NB4 (cell line): ENCODE measurements around the gene FMO5.

ENCODE experiments used
- POLR2A ChIP-seq: IDR thresholded peaks from 2 replicates; pipeline ENCODE4 v1.6.1; 2011; ENCODE audit warnings: mild to moderate bottlenecking; ENCODE audit not compliant: insufficient read length; ENCODE audit errors: extremely low read depth
- TF ChIP-seq, protein P1 (sequence below): IDR thresholded peaks from one replicate; pipeline ENCODE4 v1.5.1; 2012; ENCODE audit warnings: low read depth, low read length
- TF ChIP-seq, protein P2 (sequence below): IDR thresholded peaks from 2 replicates; pipeline ENCODE4 v1.6.1; 2011; ENCODE audit warnings: low read depth, low read length

DNA sequence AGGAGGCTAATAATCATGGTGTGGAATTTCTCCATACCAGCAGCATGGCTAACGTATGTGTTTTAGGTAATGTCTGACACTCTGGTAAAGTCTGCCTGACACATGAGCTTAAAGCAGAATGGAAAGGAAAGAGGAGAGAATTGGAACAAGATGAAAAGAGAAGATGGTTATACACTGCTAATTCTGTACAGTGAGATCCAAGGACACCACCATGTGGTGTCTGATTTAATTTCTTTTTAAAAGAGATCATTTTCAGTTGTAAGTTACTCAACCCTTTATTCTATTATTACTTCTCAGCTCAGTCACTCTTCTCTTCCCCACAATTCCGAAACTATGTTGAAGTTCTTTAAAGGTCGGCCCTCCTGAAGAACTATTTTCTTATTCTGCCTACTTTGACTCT is 68.5 kb downstream of the FMO5 start:
- TF ChIP-seq, protein P1, sequence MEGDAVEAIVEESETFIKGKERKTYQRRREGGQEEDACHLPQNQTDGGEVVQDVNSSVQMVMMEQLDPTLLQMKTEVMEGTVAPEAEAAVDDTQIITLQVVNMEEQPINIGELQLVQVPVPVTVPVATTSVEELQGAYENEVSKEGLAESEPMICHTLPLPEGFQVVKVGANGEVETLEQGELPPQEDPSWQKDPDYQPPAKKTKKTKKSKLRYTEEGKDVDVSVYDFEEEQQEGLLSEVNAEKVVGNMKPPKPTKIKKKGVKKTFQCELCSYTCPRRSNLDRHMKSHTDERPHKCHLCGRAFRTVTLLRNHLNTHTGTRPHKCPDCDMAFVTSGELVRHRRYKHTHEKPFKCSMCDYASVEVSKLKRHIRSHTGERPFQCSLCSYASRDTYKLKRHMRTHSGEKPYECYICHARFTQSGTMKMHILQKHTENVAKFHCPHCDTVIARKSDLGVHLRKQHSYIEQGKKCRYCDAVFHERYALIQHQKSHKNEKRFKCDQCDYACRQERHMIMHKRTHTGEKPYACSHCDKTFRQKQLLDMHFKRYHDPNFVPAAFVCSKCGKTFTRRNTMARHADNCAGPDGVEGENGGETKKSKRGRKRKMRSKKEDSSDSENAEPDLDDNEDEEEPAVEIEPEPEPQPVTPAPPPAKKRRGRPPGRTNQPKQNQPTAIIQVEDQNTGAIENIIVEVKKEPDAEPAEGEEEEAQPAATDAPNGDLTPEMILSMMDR: no peak
- no peak for TF ChIP-seq POLR2A
- TF ChIP-seq, protein P2, sequence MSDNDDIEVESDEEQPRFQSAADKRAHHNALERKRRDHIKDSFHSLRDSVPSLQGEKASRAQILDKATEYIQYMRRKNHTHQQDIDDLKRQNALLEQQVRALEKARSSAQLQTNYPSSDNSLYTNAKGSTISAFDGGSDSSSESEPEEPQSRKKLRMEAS: no peak
